ENCODE data around the gene IMMT.
A peak's percentile ranks its signal among the peaks of the same experiment; 100 is the strongest.

The IMMT gene

GRCh38 chr2:86140969-86141392, 54.3 kb downstream of the IMMT start:
- DNase-seq: no peak

GRCh38 chr2:86139981-86140380, 55.3 kb downstream of the IMMT start:
- no peak for DNase-seq

- no peak for DNase-seq
Measured at GRCh38 chr2:86138736-86139625, 56.3 kb downstream of the IMMT start.

- no peak for DNase-seq
Measured at GRCh38 chr2:86136141-86136540, 59.1 kb downstream of the IMMT start.

GRCh38 chr2:86135653-86136052, 59.6 kb downstream of the IMMT start:
- no peak for DNase-seq

GRCh38 chr2:86134709-86135108, 60.6 kb downstream of the IMMT start:
- DNase-seq: no peak

GRCh38 chr2:86124683-86125082, 70.6 kb downstream of the IMMT start:
- DNase-seq: no peak

GRCh38 chr2:86123328-86123925, 71.8 kb downstream of the IMMT start:
- no peak for DNase-seq

GRCh38 chr2:86118130-86118529, 77.1 kb downstream of the IMMT start:
- no peak for DNase-seq

- no peak for DNase-seq
Measured at GRCh38 chr2:86107031-86107430, 88.2 kb downstream of the IMMT start.

GRCh38 chr2:86105969-86106945, 89.0 kb downstream of the IMMT start, which contains the start of gene PTCD3:
Gene PTCD3, plus strand, starts transcription at chr2:86106235. Its CDS starts 13 bp downstream, at chr2:86106248.
- DNase-seq: peak; percentile 86

- peak; percentile 80 for DNase-seq
Measured at GRCh38 chr2:86105252-86105968, 89.9 kb downstream of the IMMT start, which contains the start of gene POLR1A. Gene POLR1A, minus strand, starts transcription at chr2:86105886. Its CDS starts 110 bp downstream, at chr2:86105776.

GRCh38 chr2:86102157-86102556, 93.1 kb downstream of the IMMT start:
- no peak for DNase-seq

GRCh38 chr2:86097913-86098312, 97.3 kb downstream of the IMMT start:
- no peak for DNase-seq

GRCh38 chr2:86097114-86097896, 98.0 kb downstream of the IMMT start:
- no peak for DNase-seq

- no peak for DNase-seq
Measured at GRCh38 chr2:86094229-86094628, 101.0 kb downstream of the IMMT start.
